NCI-H2029 (cell line): ENCODE results near the gene AS3MT.
A peak's percentile ranks its signal among the peaks of the same experiment; 100 is the strongest.
"Not testable (repeated sequence)": the region's sequence is repeated elsewhere in the genome, so short reads cannot be mapped to it uniquely, and the experiment has no call there.

Experiments
- DNase-seq: peaks from one replicate; lab custom pipeline; 2025; lab: John Stamatoyannopoulos, UW

The AS3MT gene

DNA sequence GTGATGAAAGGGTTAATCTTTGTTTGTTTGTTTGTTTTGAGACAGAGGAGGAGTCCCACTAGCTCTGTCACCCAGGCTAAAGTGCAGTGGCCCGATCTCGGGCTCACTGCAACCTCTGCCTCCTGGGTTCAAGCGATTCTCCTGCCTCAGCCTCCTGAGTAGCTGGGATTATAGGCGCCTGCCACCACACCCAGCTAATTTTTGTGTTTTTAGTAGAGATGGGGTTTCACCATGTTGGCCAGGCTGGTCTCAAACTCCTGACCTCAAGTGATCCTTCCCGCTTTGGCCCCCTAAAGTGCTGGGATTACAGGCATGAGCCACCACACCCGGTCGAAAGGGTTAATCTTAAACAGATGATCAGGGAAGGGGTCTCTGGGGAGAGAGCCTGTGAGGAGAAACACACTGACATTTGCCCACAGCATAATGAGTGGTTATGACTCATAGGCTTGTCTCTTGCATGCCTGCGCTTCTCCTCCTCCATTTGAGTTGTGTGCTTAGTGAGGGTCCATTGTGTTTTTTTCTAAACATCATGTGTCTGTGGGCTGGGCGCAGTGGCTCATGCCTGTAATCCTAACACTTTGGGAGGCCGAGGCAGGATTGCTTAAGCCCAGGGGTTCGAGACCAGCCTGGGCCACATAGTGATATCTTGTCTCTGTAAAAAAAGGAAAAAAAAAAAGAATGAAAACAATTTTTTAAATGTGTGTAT lies 13.4 kb upstream of the AS3MT start:
- not testable (repeated sequence) for DNase-seq

DNA sequence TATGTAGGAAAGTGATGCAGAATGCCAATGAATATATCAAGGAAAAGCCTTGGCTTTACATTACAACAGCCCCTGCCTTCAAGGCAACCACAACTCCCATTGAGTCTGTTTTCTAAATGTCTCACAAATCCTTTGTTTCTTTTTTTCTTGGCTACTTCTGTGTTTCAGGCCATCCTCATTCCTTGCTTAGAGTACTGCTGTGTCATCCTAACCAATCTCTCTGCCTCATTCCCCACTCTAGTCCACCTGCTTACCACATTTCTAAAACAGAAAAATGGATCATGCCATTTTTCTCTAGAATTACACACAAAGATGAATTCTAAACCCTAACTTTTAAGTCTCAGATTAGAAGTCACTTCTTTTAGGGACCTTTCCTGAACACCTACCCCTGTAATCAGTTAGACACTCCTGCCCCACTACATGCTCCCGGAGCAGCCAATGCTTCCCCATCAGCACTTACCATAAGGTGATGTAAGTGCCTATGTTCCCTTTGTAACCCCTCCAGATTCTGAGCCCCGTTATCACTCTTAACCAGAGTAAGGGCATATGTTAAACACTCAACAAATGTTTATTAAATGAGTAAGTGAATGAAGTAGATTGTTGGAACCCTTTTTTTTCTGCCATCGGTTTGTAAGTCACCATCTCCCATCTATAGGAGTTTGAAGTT lies 12.4 kb upstream of the AS3MT start:
- DNase-seq = no peak

DNA sequence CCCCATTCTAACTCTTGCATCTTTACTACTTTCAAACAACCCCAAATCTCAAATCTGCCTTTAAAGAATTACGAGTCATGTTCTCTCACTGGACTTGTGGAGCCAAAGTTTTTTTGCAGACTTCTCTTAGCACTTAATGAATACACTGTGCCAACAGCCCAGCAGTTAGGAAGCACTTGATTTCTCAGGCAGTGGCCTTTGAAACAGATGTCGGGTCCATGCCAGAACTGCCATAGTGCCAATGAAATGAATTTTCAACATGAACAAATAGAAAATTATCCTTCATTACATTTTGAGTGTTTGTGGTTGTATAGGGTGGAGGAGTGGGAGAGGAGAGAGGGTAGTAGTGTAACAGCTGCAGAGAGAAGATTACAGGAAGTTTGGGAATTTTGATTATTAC lies 9.4 kb upstream of the AS3MT start:
- DNase-seq = peak; percentile 5

DNA sequence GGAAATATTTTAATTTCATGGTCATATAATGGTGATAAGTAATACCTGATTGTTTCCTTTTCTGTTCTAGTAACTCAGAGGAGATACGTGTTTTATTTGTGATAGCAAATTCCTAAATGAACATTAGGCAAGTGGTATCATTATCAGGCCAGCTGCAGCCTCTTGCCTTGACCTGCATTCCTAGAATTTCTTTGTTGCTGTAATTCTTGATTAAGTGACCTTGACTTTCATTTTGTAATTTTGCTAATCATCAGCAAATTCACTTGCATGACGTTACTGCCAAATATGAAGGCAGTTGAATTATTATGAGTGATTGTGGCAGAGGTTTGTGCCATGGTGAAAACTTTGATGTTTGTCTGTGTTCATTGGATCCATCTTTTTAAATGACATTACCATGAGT lies 5.6 kb upstream of the AS3MT start:
- DNase-seq = no peak

DNA sequence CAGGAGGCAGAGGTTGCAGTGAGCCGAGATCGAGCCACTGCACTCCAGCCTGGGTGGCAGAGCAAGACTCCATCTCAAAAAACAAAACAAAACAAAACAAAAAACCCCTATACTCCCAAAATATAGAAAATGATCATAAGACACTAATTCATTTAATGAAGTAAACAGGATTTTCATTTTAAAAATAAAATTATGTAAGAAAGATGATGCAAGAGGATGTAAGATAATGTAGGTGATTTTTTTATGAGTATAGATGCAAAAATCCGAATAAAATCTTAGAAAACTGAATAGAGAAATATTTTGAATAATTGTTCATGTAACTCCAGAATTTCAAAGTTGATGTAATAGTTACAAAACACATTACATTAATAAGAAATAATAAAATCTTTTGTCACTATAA lies 3.6 kb upstream of the AS3MT start:
- no peak for DNase-seq

DNA sequence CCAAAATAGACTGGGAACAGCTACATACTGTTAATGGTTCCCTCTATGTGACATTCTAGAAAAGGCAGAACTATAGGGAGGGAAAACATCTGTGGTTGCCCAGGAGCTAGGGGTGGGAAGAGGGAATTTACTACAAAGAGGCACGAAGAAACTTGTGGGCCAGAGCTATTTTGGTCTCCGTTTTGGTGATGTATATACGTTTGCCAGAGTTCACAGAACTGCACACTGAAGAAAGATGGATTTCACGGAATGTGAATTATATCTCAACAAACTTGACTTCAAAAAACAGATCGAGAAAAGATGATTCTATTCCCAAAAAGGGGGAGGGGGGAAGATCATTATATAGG lies 386 bp upstream of the AS3MT start:
- no peak for DNase-seq

DNA sequence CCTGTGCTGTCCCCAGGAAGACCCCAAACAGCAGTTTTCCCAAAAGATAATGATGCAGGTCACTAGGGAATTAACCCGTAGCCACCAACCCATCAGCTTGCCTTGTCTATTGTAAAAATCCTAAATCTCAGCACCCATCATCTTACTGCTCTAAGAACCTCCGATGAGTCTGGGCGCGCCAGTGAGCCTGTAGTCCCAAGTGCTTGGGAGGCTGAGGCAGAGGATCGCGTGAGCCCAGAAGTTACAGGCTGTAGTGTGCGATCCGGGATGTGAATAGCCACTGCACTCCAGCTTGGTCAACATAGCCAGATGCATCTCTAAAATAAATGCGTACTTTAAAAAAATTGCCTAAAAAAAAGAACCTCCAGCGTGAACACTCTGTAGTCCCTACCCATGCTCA lies 951 bp downstream of the AS3MT start:
- DNase-seq = no peak

DNA sequence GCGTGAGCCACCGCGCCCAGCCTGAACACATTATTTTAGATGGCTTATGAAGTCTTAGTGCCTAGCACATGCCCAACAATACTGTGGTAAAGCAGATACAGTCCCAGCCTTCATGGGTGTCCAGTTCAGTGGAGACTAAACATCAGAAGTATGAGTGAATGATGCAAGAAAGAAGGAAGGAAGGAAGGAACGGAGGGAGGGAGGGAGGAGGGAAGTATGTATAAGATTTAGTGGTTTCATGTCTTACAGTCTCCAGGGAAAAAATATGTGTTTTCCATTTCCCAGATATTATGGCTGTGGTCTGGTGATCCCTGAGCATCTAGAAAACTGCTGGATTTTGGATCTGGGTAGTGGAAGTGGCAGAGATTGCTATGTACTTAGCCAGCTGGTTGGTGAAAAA lies 2.9 kb downstream of the AS3MT start:
- no peak for DNase-seq

DNA sequence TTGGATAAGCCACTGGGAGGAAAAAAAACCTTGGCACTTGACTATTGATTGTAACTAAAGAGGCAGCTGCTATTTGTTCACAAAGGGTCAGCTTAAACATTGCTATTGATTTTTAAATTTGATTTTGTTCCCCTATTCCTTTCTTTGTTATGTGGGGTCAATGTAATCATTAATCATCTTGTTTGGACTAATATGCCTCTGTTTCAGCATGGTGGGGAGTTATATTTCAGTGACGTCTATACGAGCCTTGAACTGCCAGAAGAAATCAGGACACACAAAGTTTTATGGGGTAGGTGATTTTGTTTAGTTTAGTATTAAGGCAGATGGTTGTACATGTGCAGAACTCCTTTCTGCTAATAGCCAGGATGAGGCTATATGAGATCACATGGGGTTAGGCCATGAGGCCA lies 7.5 kb downstream of the AS3MT start:
- no peak for DNase-seq

DNA sequence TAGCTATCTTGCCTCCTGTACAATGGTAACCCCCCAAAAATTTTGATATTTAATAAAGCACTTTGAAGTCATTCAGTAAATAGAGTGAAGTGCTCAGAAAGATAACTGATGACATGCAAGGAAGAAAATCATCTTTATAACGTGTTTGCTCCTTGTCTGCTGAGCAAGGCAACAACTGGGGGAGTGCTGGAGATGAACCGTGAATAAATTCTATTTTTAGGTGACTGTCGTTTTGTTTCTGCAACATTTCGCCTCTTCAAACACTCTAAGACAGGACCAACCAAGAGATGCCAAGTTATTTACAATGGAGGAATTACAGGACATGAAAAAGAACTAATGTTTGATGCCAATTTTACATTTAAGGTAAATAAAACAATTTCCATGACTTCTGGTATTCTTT lies 9.4 kb downstream of the AS3MT start:
- DNase-seq = no peak

DNA sequence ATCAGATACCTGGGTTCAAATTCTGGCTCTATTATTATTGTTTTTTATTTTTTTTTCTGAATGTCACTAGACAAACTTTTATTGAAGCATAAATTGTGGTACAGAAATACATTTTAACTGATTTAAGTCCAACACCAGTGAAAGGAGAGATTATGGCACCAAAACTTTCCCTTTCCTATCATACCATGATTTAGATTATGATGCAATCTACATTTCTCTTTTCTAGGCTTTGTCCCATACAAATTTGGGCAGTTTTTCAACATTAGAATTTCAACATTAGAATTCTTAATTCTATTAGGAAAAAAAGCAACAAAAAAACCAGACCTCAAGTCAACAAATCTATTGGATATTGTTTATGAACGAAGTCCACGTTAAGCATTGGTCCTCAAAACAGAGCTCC lies 11.0 kb downstream of the AS3MT start:
- DNase-seq = no peak

DNA sequence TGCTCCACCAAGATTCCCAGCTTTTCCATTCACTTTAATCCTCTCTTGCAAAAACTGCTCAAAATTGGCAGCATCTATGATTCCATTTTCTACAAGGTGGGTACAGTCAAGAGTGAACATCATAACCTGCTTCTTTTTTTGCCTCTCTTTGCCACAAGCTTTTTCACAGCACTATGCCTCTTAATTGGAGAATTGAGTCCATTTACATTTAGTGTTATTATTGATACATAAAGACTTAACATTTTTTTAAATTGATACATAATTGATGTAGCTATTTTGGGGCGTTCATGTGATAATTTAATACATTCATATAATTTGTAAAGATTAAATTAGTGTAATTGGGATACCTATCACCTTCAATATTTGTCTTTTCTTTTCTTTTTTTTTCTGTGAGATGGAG lies 18.8 kb downstream of the AS3MT start:
- DNase-seq = no peak

DNA sequence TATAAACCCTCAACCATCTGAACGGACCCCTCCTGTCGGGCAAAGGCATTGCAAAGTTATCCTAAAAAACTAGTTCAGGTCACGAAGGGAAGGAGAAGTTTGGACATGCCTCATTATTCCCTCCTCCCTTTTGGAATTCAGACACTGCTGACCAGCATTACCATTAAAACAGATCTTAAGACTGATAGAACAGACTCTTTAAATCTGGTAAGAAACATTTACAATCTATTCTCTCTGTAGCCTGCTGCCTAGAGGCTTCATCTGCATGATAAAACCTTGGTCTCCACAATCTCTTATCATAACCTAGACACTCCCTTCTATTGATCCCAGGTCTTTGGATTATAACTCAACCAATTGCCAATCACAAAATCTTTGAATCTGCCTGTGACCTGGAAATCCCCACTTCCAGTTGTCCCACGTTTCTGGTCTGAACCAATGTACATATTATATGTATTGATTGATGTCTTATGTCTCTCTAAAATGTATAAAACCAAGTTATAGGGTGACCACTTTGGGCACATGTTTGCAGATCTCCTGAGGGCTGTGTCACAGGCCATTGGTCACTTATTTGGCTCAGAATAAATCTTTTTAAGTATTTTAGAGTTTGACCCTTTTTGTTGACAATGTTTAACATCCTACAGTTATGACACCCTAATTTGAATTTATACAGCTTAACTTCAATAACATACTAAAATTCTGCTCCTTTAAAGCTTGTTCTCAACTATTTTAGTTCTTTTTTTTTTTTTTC lies 25.4 kb downstream of the AS3MT start:
- DNase-seq = no peak

DNA sequence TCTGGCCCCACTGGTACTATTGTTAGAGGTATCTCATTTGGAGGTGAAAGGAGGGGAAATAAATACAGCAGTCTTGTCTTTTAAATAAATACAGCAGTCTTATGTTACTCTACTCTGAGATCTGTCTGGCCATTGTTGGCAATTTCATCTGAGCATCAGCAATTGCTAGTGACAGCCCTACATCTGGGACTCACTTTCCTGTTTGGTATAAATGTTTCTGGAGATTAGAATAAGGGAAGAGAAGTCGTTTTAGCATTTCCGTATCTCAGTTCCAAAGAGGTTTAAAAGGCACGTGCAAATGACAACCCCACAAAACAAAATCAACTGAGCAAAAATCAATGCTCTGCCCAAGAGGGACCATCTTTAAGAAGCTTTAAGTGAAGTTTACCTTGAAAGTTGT lies 30.7 kb downstream of the AS3MT start:
- DNase-seq = no peak

DNA sequence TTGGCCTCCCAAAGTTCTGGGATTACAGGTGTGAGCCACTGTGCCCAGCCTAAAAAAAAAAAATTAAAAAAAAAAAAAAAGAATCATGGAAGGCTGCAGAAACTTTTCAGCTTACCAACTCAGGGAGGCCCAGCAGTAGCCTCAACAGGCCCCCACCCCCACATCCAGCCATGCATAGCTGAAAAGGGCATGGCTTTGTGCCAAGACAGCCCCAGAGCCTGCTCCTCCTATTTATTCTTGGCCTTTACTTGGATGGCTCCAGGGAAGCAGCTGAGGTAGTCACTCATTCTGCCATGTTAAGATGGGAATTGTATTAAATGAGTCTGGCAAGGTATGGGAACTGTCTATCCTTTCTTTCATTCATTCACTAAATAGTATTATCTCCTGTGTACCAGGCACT lies 35.1 kb downstream of the AS3MT start:
- no peak for DNase-seq

DNA sequence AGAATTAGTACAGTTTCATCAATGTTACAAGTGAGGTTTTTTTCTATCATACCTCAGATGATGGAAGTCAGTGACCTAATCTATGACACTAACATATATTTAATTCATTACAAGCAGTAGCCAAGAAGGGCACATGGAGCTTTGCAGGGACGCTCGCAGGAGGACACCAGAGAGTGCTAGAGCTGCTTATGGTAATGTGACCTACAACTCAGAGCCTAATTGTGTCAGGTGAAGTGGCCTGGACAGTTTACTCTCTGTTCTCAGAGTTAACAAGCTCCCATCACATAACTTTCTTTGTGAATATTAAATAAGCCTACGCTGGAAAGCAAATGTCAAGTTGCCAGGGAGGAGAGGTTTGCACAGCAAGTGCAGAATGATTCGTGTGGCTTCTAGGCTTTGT lies 37.2 kb downstream of the AS3MT start:
- DNase-seq = no peak

DNA sequence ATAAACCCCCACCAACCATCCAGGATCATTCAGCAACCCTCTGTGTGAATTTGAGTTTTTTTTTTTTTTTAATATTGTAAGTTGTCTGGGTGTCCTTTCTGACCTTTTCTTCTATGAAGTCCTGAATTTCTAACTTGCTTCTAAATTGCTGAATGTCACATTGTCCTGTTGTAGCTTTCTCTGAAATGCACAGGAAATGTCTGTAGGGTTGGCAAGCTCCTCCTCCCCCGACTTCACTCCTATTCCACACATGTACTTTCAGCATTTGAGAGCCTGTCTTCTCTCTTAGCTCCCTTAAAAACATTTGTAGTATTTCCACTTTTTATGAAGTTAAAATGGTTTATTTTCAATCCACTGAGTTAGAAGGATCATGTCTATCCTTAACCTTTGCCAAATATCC lies 45.5 kb downstream of the AS3MT start:
- no peak for DNase-seq

DNA sequence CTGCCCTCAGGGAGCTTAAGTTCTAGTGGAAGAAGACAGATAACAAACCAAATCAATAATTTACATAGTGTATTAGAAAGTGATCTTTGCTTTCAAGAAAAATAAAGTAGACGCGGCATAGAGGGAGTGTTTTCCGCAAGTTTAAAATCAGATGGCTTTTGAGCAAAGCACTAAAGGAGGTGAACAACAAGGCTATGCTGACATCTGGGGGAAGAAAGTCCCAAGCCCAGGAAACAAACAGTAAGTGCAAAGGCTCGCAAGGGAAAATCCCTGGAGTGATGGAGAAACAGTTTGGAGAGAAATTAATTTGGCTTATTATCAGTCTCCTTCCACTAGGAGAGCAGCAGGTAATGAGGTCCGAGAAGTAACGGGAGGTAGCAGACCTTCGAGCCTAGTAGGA lies 46.9 kb downstream of the AS3MT start:
- DNase-seq = no peak

DNA sequence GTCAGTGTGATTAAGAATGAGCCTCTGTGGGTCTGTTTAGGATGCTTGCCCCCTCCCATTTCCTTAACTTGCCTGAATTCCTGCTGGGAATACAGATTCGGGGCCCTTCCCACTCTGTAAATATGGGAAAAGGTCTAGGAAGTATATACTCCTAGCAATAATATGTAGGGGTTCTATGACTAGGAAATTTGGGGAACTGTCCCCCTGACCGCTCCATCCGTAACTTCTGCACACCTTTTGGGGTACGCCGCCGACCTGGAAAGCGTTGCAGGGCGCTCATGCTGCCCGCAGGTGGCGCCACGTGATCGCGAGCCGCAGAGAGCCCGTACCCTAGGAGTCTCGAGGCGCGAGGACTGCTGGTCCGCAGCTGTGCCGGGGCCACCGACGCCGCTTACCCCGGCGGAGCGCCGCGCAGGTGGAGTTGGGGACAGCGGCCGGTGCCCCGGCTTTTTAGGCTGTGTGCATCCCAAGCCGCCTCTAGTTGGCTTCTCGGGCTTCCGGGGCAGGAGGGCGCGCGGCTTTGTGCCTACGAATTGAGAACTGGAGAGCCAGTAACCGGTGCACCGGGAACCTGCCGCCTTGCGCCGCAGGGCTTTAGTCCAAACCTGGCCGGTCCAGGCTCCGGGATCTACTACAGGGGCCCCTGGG lies 48.2 kb downstream of the AS3MT start:
- DNase-seq = peak; percentile 31

DNA sequence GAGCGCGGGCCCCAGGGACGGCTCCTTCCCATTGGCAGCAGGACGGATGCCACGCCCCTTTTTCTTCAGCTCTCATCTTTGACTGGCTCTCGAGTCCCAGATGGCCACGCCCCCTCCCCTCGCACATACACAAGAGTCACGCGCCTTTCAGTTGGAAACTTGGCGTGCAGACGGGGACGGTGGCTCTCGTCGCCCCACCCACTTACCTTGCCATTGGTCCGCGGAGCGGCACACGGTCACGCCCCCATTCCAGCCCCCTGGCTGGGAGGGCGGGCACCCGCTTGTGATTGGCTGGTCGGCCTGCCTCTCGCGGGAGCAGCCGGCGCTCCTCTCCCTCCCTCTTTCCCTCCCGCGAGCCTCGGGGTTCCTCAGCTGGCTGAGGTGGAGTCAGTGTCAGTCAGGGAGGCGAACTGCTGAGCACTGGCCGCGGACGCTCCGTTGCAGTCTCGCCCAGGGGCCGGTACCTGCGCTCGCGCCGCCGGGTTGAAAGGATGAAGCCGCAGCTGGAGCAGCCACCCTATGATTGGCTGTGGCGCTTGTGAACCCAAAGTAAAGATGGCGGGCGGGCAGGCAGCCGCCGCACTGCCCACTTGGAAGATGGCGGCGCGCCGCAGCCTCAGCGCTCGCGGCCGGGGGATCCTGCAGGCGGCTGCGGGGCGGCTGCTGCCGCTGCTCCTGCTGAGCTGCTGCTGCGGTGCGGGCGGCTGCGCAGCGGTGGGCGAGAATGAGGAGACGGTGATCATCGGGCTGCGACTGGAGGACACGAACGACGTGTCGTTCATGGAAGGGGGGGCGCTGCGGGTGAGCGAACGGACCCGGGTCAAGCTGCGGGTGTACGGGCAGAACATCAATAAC lies 48.9 kb downstream of the AS3MT start, which contains the start of gene CNNM2:
Gene CNNM2, plus strand, starts transcription at position 333 of the 855 bp plus-strand sequence. Its CDS starts 187 bp downstream, at position 520.
- peak; percentile 96 for DNase-seq

DNA sequence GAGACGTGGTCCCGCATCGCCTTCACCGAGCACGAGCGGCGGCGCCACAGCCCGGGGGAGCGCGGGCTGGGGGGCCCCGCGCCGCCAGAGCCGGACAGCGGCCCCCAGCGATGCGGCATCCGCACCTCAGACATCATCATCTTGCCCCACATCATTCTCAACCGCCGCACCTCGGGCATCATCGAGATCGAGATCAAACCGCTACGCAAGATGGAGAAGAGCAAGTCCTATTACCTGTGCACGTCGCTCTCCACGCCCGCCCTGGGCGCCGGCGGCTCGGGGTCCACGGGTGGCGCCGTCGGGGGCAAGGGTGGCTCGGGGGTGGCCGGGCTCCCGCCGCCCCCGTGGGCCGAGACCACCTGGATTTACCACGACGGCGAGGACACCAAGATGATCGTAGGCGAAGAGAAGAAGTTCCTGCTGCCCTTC lies 49.6 kb downstream of the AS3MT start:
- no peak for DNase-seq
